Measurements from ENCODE around the gene DYDC1.
"Not testable (repeated sequence)": the region's sequence is repeated elsewhere in the genome, so short reads cannot be mapped to it uniquely, and the experiment has no call there.

The DYDC1 gene

GRCh38 chr10:80359644-80360043, 3.1 kb upstream of the DYDC1 start:
- no peak overlapping the region for H3K9ac ChIP-seq (ENCODE audit: low read depth, low read length, poor library complexity)
- no peak overlapping the region for H3K14ac ChIP-seq (ENCODE audit: low read length)
- DNase-seq (ENCODE audit: low spot score): no peak
- H3K4ac ChIP-seq (ENCODE audit: low read length): no peak overlapping the region
- no peak overlapping the region for H2AK5ac ChIP-seq (ENCODE audit: low read depth, low read length)
- no peak overlapping the region for H2BK15ac ChIP-seq (ENCODE audit: low read length)
- H3K27me3 ChIP-seq (ENCODE audit: control insufficient read depth in 3 of 3, insufficient read depth in 3 of 3, low read depth in 1 of 3, low read length in 3 of 3): peaks cover 0 to 19% (median 3%) of the 10 kb centered on the region in 3 experiments
- H2BK5ac ChIP-seq (ENCODE audit: low read length): no peak overlapping the region
- H2BK12ac ChIP-seq (ENCODE audit: low read length): no peak overlapping the region
- no peaks in the 10 kb centered on the region for H3K36me3 ChIP-seq (replicated peaks in 1 of 2; ENCODE audit: control insufficient read depth in 2 of 2, insufficient read depth in 2 of 2, low read length in 2 of 2)
- H3K18ac ChIP-seq (ENCODE audit: low read length): no peak overlapping the region
- no peak overlapping the region for H3K4me3 ChIP-seq (ENCODE audit: low read length in 2 of 2)
- H3K9me3 ChIP-seq (replicated peaks in 1 of 2; ENCODE audit: control insufficient read depth in 2 of 2, insufficient read depth in 1 of 2, low read depth in 1 of 2, low read length in 2 of 2): peaks cover 0 to 2% of the 10 kb centered on the region in 2 donors
- no peak overlapping the region for H2AFZ ChIP-seq (ENCODE audit: low read length)
- no peak overlapping the region for H4K8ac ChIP-seq (ENCODE audit: low read depth, low read length)
- H3K4me1 ChIP-seq (ENCODE audit: control insufficient read depth in 2 of 2, insufficient read depth in 1 of 2, low read depth in 1 of 2, low read length in 2 of 2): peaks cover 4 to 7% of the 10 kb centered on the region in 2 donors
- H2BK120ac ChIP-seq (ENCODE audit: low read depth, low read length): no peak overlapping the region
- no peaks in the 10 kb centered on the region for H3K79me1 ChIP-seq (ENCODE audit: low read depth, low read length)
- no peak overlapping the region for H4K91ac ChIP-seq (ENCODE audit: low read depth, low read length, poor library complexity)
- H3K23ac ChIP-seq (ENCODE audit: low read depth, low read length, poor library complexity): no peak overlapping the region
- no peak overlapping the region for H3K27ac ChIP-seq (replicated peaks; ENCODE audit: low read length)
- WGBS, 2 donors (ENCODE audit: extremely low coverage in 2 of 2, insufficient read length in 2 of 2, insufficient replicate concordance in 1 of 2): no CpG with 5 or more reads among the region's 22 CpGs
- H3K4me2 ChIP-seq (ENCODE audit: insufficient read depth, low read length, poor library complexity, severe bottlenecking): no peak overlapping the region

- not testable (repeated sequence) for H3K18ac ChIP-seq (ENCODE audit: low read length); H3K4me3 ChIP-seq (ENCODE audit: low read length in 2 of 2); H2BK12ac ChIP-seq (ENCODE audit: low read length); H3K23ac ChIP-seq (ENCODE audit: low read depth, low read length, poor library complexity); H3K27ac ChIP-seq (replicated peaks; ENCODE audit: low read length); H3K36me3 ChIP-seq (replicated peaks in 1 of 2; ENCODE audit: control insufficient read depth in 2 of 2, insufficient read depth in 2 of 2, low read length in 2 of 2); H2AK5ac ChIP-seq (ENCODE audit: low read depth, low read length); H3K14ac ChIP-seq (ENCODE audit: low read length); H3K9me3 ChIP-seq (replicated peaks in 1 of 2; ENCODE audit: control insufficient read depth in 2 of 2, insufficient read depth in 1 of 2, low read depth in 1 of 2, low read length in 2 of 2); H3K9ac ChIP-seq (ENCODE audit: low read depth, low read length, poor library complexity); H4K91ac ChIP-seq (ENCODE audit: low read depth, low read length, poor library complexity); DNase-seq (ENCODE audit: low spot score); H4K8ac ChIP-seq (ENCODE audit: low read depth, low read length); H3K4me1 ChIP-seq (ENCODE audit: control insufficient read depth in 2 of 2, insufficient read depth in 1 of 2, low read depth in 1 of 2, low read length in 2 of 2); H3K4ac ChIP-seq (ENCODE audit: low read length); H2BK15ac ChIP-seq (ENCODE audit: low read length); H3K79me1 ChIP-seq (ENCODE audit: low read depth, low read length); H3K4me2 ChIP-seq (ENCODE audit: insufficient read depth, low read length, poor library complexity, severe bottlenecking); H2BK120ac ChIP-seq (ENCODE audit: low read depth, low read length); H2BK5ac ChIP-seq (ENCODE audit: low read length)
- Histone ChIP-seq H2AFZ (ENCODE audit: low read length) (peak overlapping the region; percentile 24), H3K27me3 (ENCODE audit: control insufficient read depth in 3 of 3, insufficient read depth in 3 of 3, low read depth in 1 of 3, low read length in 3 of 3) (peaks cover 0 to 19% (median 3%) of the 10 kb centered on the region in 3 experiments)
- WGBS, 2 donors (ENCODE audit: extremely low coverage in 2 of 2, insufficient read length in 2 of 2, insufficient replicate concordance in 1 of 2): no CpG with 5 or more reads among the region's 2 CpGs
Observed at GRCh38 chr10:80358925-80359324, 2.4 kb upstream of the DYDC1 start.

- no peak overlapping the region for H3K4me2 ChIP-seq (ENCODE audit: insufficient read depth, low read length, poor library complexity, severe bottlenecking)
- no peaks in the 10 kb centered on the region for H3K79me1 ChIP-seq (ENCODE audit: low read depth, low read length)
- H3K14ac ChIP-seq (ENCODE audit: low read length): no peak overlapping the region
- H3K18ac ChIP-seq (ENCODE audit: low read length): peak overlapping the region; percentile 98
- H2BK5ac ChIP-seq (ENCODE audit: low read length): no peak overlapping the region
- H4K8ac ChIP-seq (ENCODE audit: low read depth, low read length): no peak overlapping the region
- WGBS, 2 donors (ENCODE audit: extremely low coverage in 2 of 2, insufficient read length in 2 of 2, insufficient replicate concordance in 1 of 2): no CpG with 5 or more reads among the region's 5 CpGs
- H4K91ac ChIP-seq (ENCODE audit: low read depth, low read length, poor library complexity): no peak overlapping the region
- H2BK15ac ChIP-seq (ENCODE audit: low read length): peak overlapping the region; percentile 1
- peak overlapping the region; percentile 89 for H2AFZ ChIP-seq (ENCODE audit: low read length)
- no peak overlapping the region for H2BK12ac ChIP-seq (ENCODE audit: low read length)
- H3K27me3 ChIP-seq (ENCODE audit: control insufficient read depth in 3 of 3, insufficient read depth in 3 of 3, low read depth in 1 of 3, low read length in 3 of 3): peaks cover 0 to 19% (median 3%) of the 10 kb centered on the region in 3 experiments
- H3K9me3 ChIP-seq (replicated peaks in 1 of 2; ENCODE audit: control insufficient read depth in 2 of 2, insufficient read depth in 1 of 2, low read depth in 1 of 2, low read length in 2 of 2): peaks cover 0 to 2% of the 10 kb centered on the region in 2 donors
- H3K27ac ChIP-seq (replicated peaks; ENCODE audit: low read length): no peak overlapping the region
- H2AK5ac ChIP-seq (ENCODE audit: low read depth, low read length): no peak overlapping the region
- no peaks in the 10 kb centered on the region for H3K36me3 ChIP-seq (replicated peaks in 1 of 2; ENCODE audit: control insufficient read depth in 2 of 2, insufficient read depth in 2 of 2, low read length in 2 of 2)
- no peak overlapping the region for H3K4ac ChIP-seq (ENCODE audit: low read length)
- no peak overlapping the region for H2BK120ac ChIP-seq (ENCODE audit: low read depth, low read length)
- DNase-seq (ENCODE audit: low spot score): no peak
- no peak overlapping the region for H3K9ac ChIP-seq (ENCODE audit: low read depth, low read length, poor library complexity)
- H3K4me1 ChIP-seq (ENCODE audit: control insufficient read depth in 2 of 2, insufficient read depth in 1 of 2, low read depth in 1 of 2, low read length in 2 of 2): peaks cover 4 to 7% of the 10 kb centered on the region in 2 donors
- H3K23ac ChIP-seq (ENCODE audit: low read depth, low read length, poor library complexity): no peak overlapping the region
- H3K4me3 ChIP-seq (ENCODE audit: low read length in 2 of 2): peak overlapping the region in 1 of 2 donors; percentile 42
Observed at GRCh38 chr10:80357851-80358125, 1.2 kb upstream of the DYDC1 start.

GRCh38 chr10:80356989-80357850, 665 bp upstream of the DYDC1 start:
- Histone ChIP-seq H2AFZ (ENCODE audit: low read length) (peak overlapping the region; percentile 89), H3K79me1 (ENCODE audit: low read depth, low read length) (no peaks in the 10 kb centered on the region), H3K18ac (ENCODE audit: low read length) (peak overlapping the region; percentile 98), H4K8ac (ENCODE audit: low read depth, low read length) (peak overlapping the region; percentile 95), H3K4me1 (ENCODE audit: control insufficient read depth in 2 of 2, insufficient read depth in 1 of 2, low read depth in 1 of 2, low read length in 2 of 2) (peaks cover 4 to 7% of the 10 kb centered on the region in 2 donors), H2AK5ac (ENCODE audit: low read depth, low read length) (no peak overlapping the region), H4K91ac (ENCODE audit: low read depth, low read length, poor library complexity) (peak overlapping the region; percentile 12), H3K27ac (replicated peaks; ENCODE audit: low read length) (no peak overlapping the region), H3K4me2 (ENCODE audit: insufficient read depth, low read length, poor library complexity, severe bottlenecking) (peak overlapping the region; percentile 82), H3K14ac (ENCODE audit: low read length) (peak overlapping the region; percentile 38), H3K23ac (ENCODE audit: low read depth, low read length, poor library complexity) (peak overlapping the region; percentile 87), H3K4me3 (ENCODE audit: low read length in 2 of 2) (peak overlapping the region; percentile 42 to 76), H2BK5ac (ENCODE audit: low read length) (peak overlapping the region; percentile 75), H2BK120ac (ENCODE audit: low read depth, low read length) (no peak overlapping the region), H3K27me3 (ENCODE audit: control insufficient read depth in 3 of 3, insufficient read depth in 3 of 3, low read depth in 1 of 3, low read length in 3 of 3) (peaks cover 0 to 19% (median 3%) of the 10 kb centered on the region in 3 experiments), H3K9ac (ENCODE audit: low read depth, low read length, poor library complexity) (peak overlapping the region; percentile 88), H2BK15ac (ENCODE audit: low read length) (peak overlapping the region; percentile 96), H3K36me3 (replicated peaks in 1 of 2; ENCODE audit: control insufficient read depth in 2 of 2, insufficient read depth in 2 of 2, low read length in 2 of 2) (no peaks in the 10 kb centered on the region), H2BK12ac (ENCODE audit: low read length) (no peak overlapping the region), H3K9me3 (replicated peaks in 1 of 2; ENCODE audit: control insufficient read depth in 2 of 2, insufficient read depth in 1 of 2, low read depth in 1 of 2, low read length in 2 of 2) (peaks cover 0 to 2% of the 10 kb centered on the region in 2 donors), H3K4ac (ENCODE audit: low read length) (no peak overlapping the region)
- no CpG with 5 or more reads among the region's 50 CpGs for WGBS, 2 donors (ENCODE audit: extremely low coverage in 2 of 2, insufficient read length in 2 of 2, insufficient replicate concordance in 1 of 2)
- peak; percentile 50 for DNase-seq (ENCODE audit: low spot score)

Data from neuronal stem cell (in vitro differentiated cells).